ENCODE data around the gene BSND. TPM values are rescaled to one million over a fixed set of nuclear protein-coding genes. Genes with fewer than 3 reads are reported as not detected.

Gene BSND
- total and polyA plus RNA-seq, 9 of the 15 experiments (the other 6 are each of a cell fraction or from before 2014, with no cell fraction given) = not detected

- TF ChIP-seq AFF4 (CRISPR knock-in tag; IDR thresholded peaks at IDR 0.05) = no peak
- no peak for TF ChIP-seq SAFB2 (IDR thresholded peaks at IDR 0.05; ENCODE audit: borderline replicate concordance, low read depth, low read length, severe bottlenecking)
Measured at GRCh38 chr1:54976747-54977146, 22.0 kb upstream of the BSND start (continued).

- ChIA-PET POLR2A (interaction anchor here (0.8 to 1.1 kb wide), 2 partner anchors 16 to 29 kb away, joined by 3 to 4 read pairs; no protein-coding TSS in a partner anchor), CTCF (ENCODE audit: low intra/inter-chr PET ratio) (no interaction called here)
- no peak overlapping the region for H2AFZ ChIP-seq (ENCODE audit: low read depth, low read length)
- no peak for TF ChIP-seq MAFG (tag; conservative IDR thresholded peaks at IDR 0.05)
- TF ChIP-seq NCOA2 (IDR thresholded peaks at IDR 0.05; ENCODE audit: partially characterized antibody in 2 of 2) = no peak
- TF ChIP-seq, protein P1, sequence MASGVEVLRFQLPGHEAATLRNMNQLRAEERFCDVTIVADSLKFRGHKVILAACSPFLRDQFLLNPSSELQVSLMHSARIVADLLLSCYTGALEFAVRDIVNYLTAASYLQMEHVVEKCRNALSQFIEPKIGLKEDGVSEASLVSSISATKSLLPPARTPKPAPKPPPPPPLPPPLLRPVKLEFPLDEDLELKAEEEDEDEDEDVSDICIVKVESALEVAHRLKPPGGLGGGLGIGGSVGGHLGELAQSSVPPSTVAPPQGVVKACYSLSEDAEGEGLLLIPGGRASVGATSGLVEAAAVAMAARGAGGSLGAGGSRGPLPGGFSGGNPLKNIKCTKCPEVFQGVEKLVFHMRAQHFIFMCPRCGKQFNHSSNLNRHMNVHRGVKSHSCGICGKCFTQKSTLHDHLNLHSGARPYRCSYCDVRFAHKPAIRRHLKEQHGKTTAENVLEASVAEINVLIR (CRISPR knock-in tag; IDR thresholded peaks at IDR 0.05) = no peak
- no peak for TF ChIP-seq FIP1L1 (IDR thresholded peaks at IDR 0.05; ENCODE audit: low read depth, low read length, poor library complexity, severe bottlenecking)
- TF ChIP-seq ZZZ3 (IDR thresholded peaks at IDR 0.05) = no peak
- FAIRE-seq (no peak), DNase-seq (ENCODE audit: extremely low read depth in 1 of 4, low spot score in 3 of 4) (no peak), ATAC-seq (no peak)
- H3K9ac ChIP-seq (ENCODE audit: insufficient read depth in 1 of 2, low read depth in 2 of 2, low read length in 2 of 2) = no peak overlapping the region
- intact Hi-C loops (cut with micrococcal nuclease) = no loop called here
- H3K79me2 ChIP-seq (ENCODE audit: control insufficient read depth, insufficient read depth, low read length) = no peaks in the 10 kb centered on the region
- in situ Hi-C loops (cut with MboI) = no loop called here
- no peaks in the 10 kb centered on the region for H3K36me3 ChIP-seq (ENCODE audit: control insufficient read depth, insufficient read depth, low read length)
- H3K4me3 ChIP-seq = no peak overlapping the region
- no peaks in the 10 kb centered on the region for H3K9me3 ChIP-seq (replicated peaks; ENCODE audit: control insufficient read depth, insufficient read depth, low read depth, low read length)
- H4K20me1 ChIP-seq (replicated peaks; ENCODE audit: control insufficient read depth, insufficient read depth, low read length) = 0 out of 2 replicates have a peak, but pooled peaks cover 5% of the 10 kb centered on the region
- peaks cover 0 to 10% of the 10 kb centered on the region in 2 experiments; a peak in 2 of 5 replicates for H3K4me1 ChIP-seq (replicated peaks in 1 of 2; ENCODE audit: control insufficient read depth in 2 of 2, insufficient read depth in 2 of 2, low read length in 2 of 2)
- H3K9me1 ChIP-seq (ENCODE audit: control insufficient read depth, insufficient read depth, low read length) = no peaks in the 10 kb centered on the region
- no peak overlapping the region for H3K27ac ChIP-seq (ENCODE audit: extremely low read depth, low read depth, low read length)
- no peak overlapping the region for H3K4me2 ChIP-seq (ENCODE audit: insufficient read depth, low read length)
- 3% methylated on average over 5 of the region's 5 CpGs for WGBS (ENCODE audit: insufficient coverage, low coverage, missing lambda C conversion rate)
- BruUV-seq (replicated peaks) = no TSS peak
- peaks cover 29 to 75% of the 10 kb centered on the region in 2 experiments for H3K27me3 ChIP-seq (ENCODE audit: control insufficient read depth in 2 of 2, insufficient read depth in 2 of 2, low read length in 2 of 2)
Measured at GRCh38 chr1:54977533-54978297, 21.0 kb upstream of the BSND start.
